Cardiac muscle cell (in vitro differentiated cells and primary cell): ENCODE measurements around the gene MPPED1. TPM values are rescaled to one million over a fixed set of nuclear protein-coding genes. Genes with fewer than 3 reads are reported as not detected.

Source experiments
- DNase-seq, 2 donors: peaks; one replicate each; pipeline versions ENCODE4 v3.0.0 to v3.0.0-alpha.2; 2010 to 2017; ENCODE audit warnings: low read depth in 1 of 2, low spot score in 1 of 2
- H3K27ac ChIP-seq: fragments of 200-600 bp; sonication (generic); 2 replicates; pipeline ENCODE4 v1.5.1; 2016
- H3K27me3 ChIP-seq: fragments of 200-600 bp; sonication (generic); 2 replicates; pipeline ENCODE4 v1.6.0; 2016; ENCODE audit warnings: control low read depth
- H3K36me3 ChIP-seq: fragments of 200-600 bp; sonication (generic); 2 replicates; pipeline ENCODE4 v1.5.1; 2016; ENCODE audit warnings: control low read depth
- H3K4me1 ChIP-seq: fragments of 200-600 bp; sonication (generic); 2 replicates; pipeline ENCODE4 v1.8.1; 2017; ENCODE audit warnings: low read depth, mild to moderate bottlenecking, mixed run types
- H3K4me3 ChIP-seq: fragments of 200-600 bp; sonication (generic); 2 replicates; pipeline ENCODE4 v1.5.1; 2016; ENCODE audit warnings: mild to moderate bottlenecking
- H3K9me3 ChIP-seq: fragments of 200-600 bp; sonication (generic); 2 replicates; pipeline ENCODE4 v1.5.1; 2017; ENCODE audit warnings: low read depth, mild to moderate bottlenecking, control low read depth
- CTCF ChIP-seq: IDR thresholded peaks from 2 replicates; pipeline ENCODE4 v1.5.1; 2012; ENCODE audit warnings: low read depth, mild to moderate bottlenecking, low read length
- polyA plus RNA-seq: library from polyadenylated mRNA; unstranded; fragments of >200 nt; fragmentation: Nextera tagmentation; extraction: Ambion mirVana; gene quantifications from 2 replicates; pipeline ENCODE4 v1.2.1, GENCODE V29; 2016
- total RNA-seq: library from RNA; depleted of rRNA; stranded (reverse); fragments of >200 nt; gene quantifications from 2 replicates; pipeline ENCODE4 v1.2.3, GENCODE V29; 2016

The MPPED1 gene
- total and polyA plus RNA-seq, 2 experiments from 2014 or later: 0.12 TPM; not detected in 1

- Histone ChIP-seq H3K4me1 (no peaks in the 10 kb centered on the region), H3K9me3 (no peaks in the 10 kb centered on the region), H3K4me3 (no peak overlapping the region), H3K27me3 (no peaks in the 10 kb centered on the region), H3K36me3 (no peaks in the 10 kb centered on the region), H3K27ac (no peak overlapping the region)
- no peak for DNase-seq
- TF ChIP-seq CTCF: no peak
These were observed 75.7 kb downstream of the MPPED1 start for GRCh38 chr22:43487311-43488030.

- Histone ChIP-seq H3K4me1 (no peaks in the 10 kb centered on the region), H3K4me3 (no peak overlapping the region), H3K27me3 (no peaks in the 10 kb centered on the region), H3K27ac (no peak overlapping the region), H3K9me3 (no peaks in the 10 kb centered on the region), H3K36me3 (no peaks in the 10 kb centered on the region)
- no peak for TF ChIP-seq CTCF
- DNase-seq: no peak
These were observed 76.4 kb downstream of the MPPED1 start for GRCh38 chr22:43488031-43488866.

GRCh38 chr22:43488937-43489336 is 77.1 kb downstream of the MPPED1 start:
- no peak for DNase-seq
- no peak for TF ChIP-seq CTCF
- Histone ChIP-seq H3K27me3 (no peaks in the 10 kb centered on the region), H3K27ac (no peak overlapping the region), H3K4me1 (no peaks in the 10 kb centered on the region), H3K4me3 (no peak overlapping the region), H3K9me3 (no peaks in the 10 kb centered on the region), H3K36me3 (no peaks in the 10 kb centered on the region)

GRCh38 chr22:43490311-43490710 is 78.5 kb downstream of the MPPED1 start:
- Histone ChIP-seq H3K27me3 (no peaks in the 10 kb centered on the region), H3K4me1 (no peaks in the 10 kb centered on the region), H3K4me3 (no peak overlapping the region), H3K36me3 (no peaks in the 10 kb centered on the region), H3K27ac (no peak overlapping the region), H3K9me3 (no peaks in the 10 kb centered on the region)
- no peak for TF ChIP-seq CTCF
- DNase-seq: no peak

- Histone ChIP-seq H3K4me1 (no peaks in the 10 kb centered on the region), H3K27ac (no peak overlapping the region), H3K36me3 (no peaks in the 10 kb centered on the region), H3K27me3 (no peaks in the 10 kb centered on the region), H3K4me3 (no peak overlapping the region), H3K9me3 (no peaks in the 10 kb centered on the region)
- DNase-seq: no peak
- TF ChIP-seq CTCF: no peak
These were observed 79.4 kb downstream of the MPPED1 start for GRCh38 chr22:43491177-43491576.
